Spinal cord (tissue), 10 donors: ENCODE results near the gene DDX60. TPM values are rescaled to one million over a fixed set of nuclear protein-coding genes. Genes with fewer than 3 reads are reported as not detected.
A peak's percentile ranks its signal among the peaks of the same experiment; 100 is the strongest.

ENCODE experiments used
- DNase-seq, 6 donors: peaks; one replicate each; pipeline versions ENCODE4 v3.0.0 to v3.0.0-alpha.2; 2013 to 2015; ENCODE audit warnings: low spot score in 6 of 6, low read depth in 4 of 6
- H3K27ac ChIP-seq: one replicate; pipeline ENCODE4 v1.5.1; 2013; ENCODE audit warnings: low read depth, low read length, control low read depth
- H3K27me3 ChIP-seq: one replicate; pipeline ENCODE4 v1.6.1; 2013; ENCODE audit warnings: low read length; ENCODE audit not compliant: control insufficient read depth, insufficient read depth
- H3K36me3 ChIP-seq: one replicate; pipeline ENCODE4 v1.6.1; 2013; ENCODE audit warnings: low read length; ENCODE audit not compliant: control insufficient read depth, insufficient read depth
- H3K4me1 ChIP-seq: one replicate; pipeline ENCODE4 v1.6.1; 2013; ENCODE audit warnings: low read length; ENCODE audit not compliant: control insufficient read depth, insufficient read depth
- H3K4me3 ChIP-seq: one replicate; pipeline ENCODE4 v1.5.1; 2013; ENCODE audit warnings: low read depth, low read length, control low read depth
- H3K9me3 ChIP-seq: one replicate; pipeline ENCODE4 v1.6.1; 2013; ENCODE audit warnings: low read length; ENCODE audit not compliant: control insufficient read depth, insufficient read depth
- WGBS: methylation state at CpG from one replicate; pipeline ENCODE4 v1.1.5; 2013; ENCODE audit warnings: missing lambda C conversion rate; ENCODE audit not compliant: insufficient coverage; 5-methylcytosine and 5-hydroxymethylcytosine counted together
- polyA plus RNA-seq, 2 donors: library from polyadenylated mRNA; unstranded; fragments of 120-200 nt; gene quantifications; one replicate each; pipeline ENCODE4 v1.2.1, GENCODE V29; 2013; ENCODE audit not compliant: insufficient read length in 2 of 2
- total RNA-seq, 2 donors: library from RNA; depleted of rRNA in 1 of 2; stranded (reverse); fragments of 120-200 nt in 1 of 2; fragments of >200 nt in 1 of 2; gene quantifications; one replicate each; pipeline versions ENCODE4 v1.2.3 to v1.2.4, GENCODE V29; 2013 to 2014
- donor health status: healthy.

DDX60 gene
- total and polyA plus RNA-seq, 4 donors, result 3.6 to 29.3 (median 16.8) TPM

- no peak for DNase-seq
- H3K9me3 ChIP-seq, result no peaks in the 10 kb centered on the region
- H3K36me3 ChIP-seq, result no peaks in the 10 kb centered on the region
- no peaks in the 10 kb centered on the region for H3K4me1 ChIP-seq
- WGBS, result no CpG with 5 or more reads among the region's 2 CpGs
- H3K4me3 ChIP-seq, result no peak overlapping the region
- no peaks in the 10 kb centered on the region for H3K27me3 ChIP-seq
- H3K27ac ChIP-seq, result no peak overlapping the region
Observed at GRCh38 chr4:168269896-168270295, 48.7 kb downstream of the DDX60 start.

GRCh38 chr4:168265327-168265726, 53.2 kb downstream of the DDX60 start:
- no peak overlapping the region for H3K27ac ChIP-seq
- no peaks in the 10 kb centered on the region for H3K9me3 ChIP-seq
- no peak overlapping the region for H3K4me3 ChIP-seq
- peaks cover under 1% of the 10 kb centered on the region for H3K36me3 ChIP-seq
- WGBS, result 85% methylated on average over 1 of the region's 1 CpG
- DNase-seq, result no peak
- no peaks in the 10 kb centered on the region for H3K27me3 ChIP-seq
- H3K4me1 ChIP-seq, result no peaks in the 10 kb centered on the region

GRCh38 chr4:168264903-168265302, 53.6 kb downstream of the DDX60 start:
- H3K27me3 ChIP-seq, result no peaks in the 10 kb centered on the region
- H3K36me3 ChIP-seq, result peaks cover 2% of the 10 kb centered on the region
- WGBS, result 60% methylated on average over 1 of the region's 3 CpGs
- H3K4me3 ChIP-seq, result no peak overlapping the region
- DNase-seq, result peak in 2 of 6 donors; percentile 2 to 7
- H3K4me1 ChIP-seq, result no peaks in the 10 kb centered on the region
- no peak overlapping the region for H3K27ac ChIP-seq
- H3K9me3 ChIP-seq, result no peaks in the 10 kb centered on the region

GRCh38 chr4:168263039-168263438, 55.5 kb downstream of the DDX60 start:
- Histone ChIP-seq H3K4me1 (no peaks in the 10 kb centered on the region), H3K4me3 (no peak overlapping the region), H3K9me3 (no peaks in the 10 kb centered on the region), H3K27ac (no peak overlapping the region), H3K27me3 (no peaks in the 10 kb centered on the region), H3K36me3 (peaks cover 2% of the 10 kb centered on the region)
- no peak for DNase-seq
- no CpG with 5 or more reads among the region's 1 CpG for WGBS

DNA sequence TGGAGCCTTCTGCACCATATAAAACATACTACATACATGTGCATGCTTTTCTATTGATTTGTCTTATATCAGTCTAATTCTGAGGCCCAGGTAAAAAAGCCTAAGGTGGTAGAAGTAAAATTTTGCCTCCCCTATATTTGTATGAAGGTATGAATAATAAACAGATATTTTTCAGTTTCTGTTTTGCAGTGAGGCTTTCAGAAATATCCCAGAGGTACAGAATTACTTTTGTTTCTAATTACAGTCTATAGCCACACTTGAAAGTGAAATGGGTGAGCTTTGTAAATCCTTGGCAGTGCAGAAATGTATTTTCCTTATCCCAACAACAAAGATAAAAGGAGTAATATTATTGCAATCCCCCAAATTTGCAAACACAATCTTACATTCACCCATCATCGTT, 59.5 kb downstream of the DDX60 start:
- H3K36me3 ChIP-seq, result peaks cover 2% of the 10 kb centered on the region
- H3K4me1 ChIP-seq, result no peaks in the 10 kb centered on the region
- no peak for DNase-seq
- H3K4me3 ChIP-seq, result no peak overlapping the region
- no CpG with 5 or more reads among the region's 1 CpG for WGBS
- H3K27me3 ChIP-seq, result no peaks in the 10 kb centered on the region
- H3K27ac ChIP-seq, result no peak overlapping the region
- H3K9me3 ChIP-seq, result no peaks in the 10 kb centered on the region

GRCh38 chr4:168257768-168258167, 60.8 kb downstream of the DDX60 start:
- DNase-seq, result peak in 1 of 6 donors; percentile 0
- no peaks in the 10 kb centered on the region for H3K4me1 ChIP-seq
- no peak overlapping the region for H3K27ac ChIP-seq
- WGBS, result 100% methylated on average over 3 of the region's 4 CpGs
- H3K4me3 ChIP-seq, result no peak overlapping the region
- H3K36me3 ChIP-seq, result peaks cover 2% of the 10 kb centered on the region
- no peaks in the 10 kb centered on the region for H3K9me3 ChIP-seq
- no peaks in the 10 kb centered on the region for H3K27me3 ChIP-seq

GRCh38 chr4:168248176-168248710, 70.3 kb downstream of the DDX60 start:
- Histone ChIP-seq H3K4me3 (no peak overlapping the region), H3K27me3 (no peaks in the 10 kb centered on the region), H3K27ac (no peak overlapping the region), H3K9me3 (no peaks in the 10 kb centered on the region), H3K4me1 (no peaks in the 10 kb centered on the region), H3K36me3 (no peaks in the 10 kb centered on the region)
- 95% methylated on average over 3 of the region's 3 CpGs for WGBS
- DNase-seq, result no peak

DNA sequence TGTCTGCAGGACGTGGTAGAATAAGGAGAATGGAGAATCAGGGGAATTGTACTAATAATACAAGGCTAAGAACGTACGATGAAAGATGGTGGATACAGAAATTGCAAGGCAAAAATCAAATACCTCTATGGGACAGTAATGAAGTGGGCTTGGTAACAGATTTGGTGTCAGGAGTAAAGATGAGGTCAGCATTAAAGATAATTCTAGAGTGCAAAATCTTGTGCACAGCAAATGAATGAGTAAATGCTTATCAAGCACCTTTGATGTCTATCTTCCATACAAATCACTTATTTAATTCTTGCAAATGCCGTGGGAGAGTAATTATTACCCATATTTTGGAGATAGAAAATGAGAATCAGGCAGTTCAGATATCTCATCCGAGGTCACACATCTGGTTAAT, 70.9 kb downstream of the DDX60 start:
- 91% methylated on average over 1 of the region's 5 CpGs for WGBS
- Histone ChIP-seq H3K27ac (no peak overlapping the region), H3K36me3 (no peaks in the 10 kb centered on the region), H3K27me3 (no peaks in the 10 kb centered on the region), H3K9me3 (no peaks in the 10 kb centered on the region), H3K4me1 (no peaks in the 10 kb centered on the region), H3K4me3 (no peak overlapping the region)
- DNase-seq, result no peak

DNA sequence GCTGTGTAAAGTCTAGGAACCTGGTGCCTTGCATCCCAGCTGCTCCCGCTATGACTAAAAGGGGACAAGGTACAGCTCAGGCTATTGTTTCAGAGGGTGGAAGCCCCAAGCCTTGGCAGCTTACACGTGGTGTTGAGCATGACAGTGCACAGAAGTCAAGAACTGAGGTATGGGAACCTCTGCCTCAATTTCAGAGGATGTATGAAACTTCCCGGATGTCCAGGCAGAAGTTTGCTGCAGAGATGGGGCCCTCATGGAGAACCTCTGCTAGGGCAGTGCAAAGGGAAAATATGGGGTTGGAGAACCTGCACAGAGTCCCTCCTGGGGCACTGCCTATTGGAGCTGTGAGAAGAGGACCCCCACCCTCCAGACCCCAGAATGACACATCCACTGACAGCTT, 76.6 kb downstream of the DDX60 start:
- Histone ChIP-seq H3K9me3 (peaks cover 13% of the 10 kb centered on the region), H3K27ac (no peak overlapping the region), H3K36me3 (no peaks in the 10 kb centered on the region), H3K27me3 (no peaks in the 10 kb centered on the region), H3K4me1 (no peaks in the 10 kb centered on the region), H3K4me3 (no peak overlapping the region)
- WGBS, result 85% methylated on average over 3 of the region's 3 CpGs
- no peak for DNase-seq

DNA sequence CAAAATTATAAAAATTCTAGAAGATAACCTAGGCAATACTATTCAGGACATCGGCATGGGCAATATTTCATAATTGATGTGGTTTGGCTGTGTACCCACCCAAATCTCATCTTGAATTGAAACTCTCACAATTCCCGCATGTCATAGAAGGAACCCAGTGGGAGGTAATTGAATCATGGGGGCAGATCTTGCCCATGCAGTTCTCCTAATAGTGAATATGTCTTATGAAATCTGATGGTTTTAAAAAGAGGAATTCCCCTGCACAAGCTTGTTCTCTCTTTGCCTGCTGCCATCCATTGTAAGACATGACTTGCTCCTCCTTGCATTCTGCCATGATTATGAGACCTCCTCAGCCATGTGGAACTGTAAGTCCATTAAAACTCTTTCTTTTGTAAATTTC, 77.7 kb downstream of the DDX60 start:
- Histone ChIP-seq H3K4me1 (no peaks in the 10 kb centered on the region), H3K4me3 (no peak overlapping the region), H3K36me3 (no peaks in the 10 kb centered on the region), H3K9me3 (peaks cover 13% of the 10 kb centered on the region), H3K27me3 (no peaks in the 10 kb centered on the region), H3K27ac (no peak overlapping the region)
- no CpG with 5 or more reads among the region's 2 CpGs for WGBS
- DNase-seq, result no peak
